Measurements from ENCODE around the gene LEFTY2.

- TF ChIP-seq TCF12 (IDR thresholded peaks at IDR 0.05) (no peak), RCOR1 (IDR thresholded peaks at IDR 0.05; ENCODE audit: low read length) (no peak), CTCF (IDR thresholded peaks at IDR 0.05) (no peak), RAD21 (IDR thresholded peaks at IDR 0.05; ENCODE audit: low read length) (no peak), TAF1 (IDR thresholded peaks at IDR 0.05; ENCODE audit: borderline replicate concordance, low read depth, low read length) (no peak), POLR2AphosphoS5 (IDR thresholded peaks at IDR 0.05; ENCODE audit: low read depth, low read length) (no peak), USF2 (IDR thresholded peaks at IDR 0.05; ENCODE audit: borderline replicate concordance, low read depth, low read length) (no peak), YY1 (IDR thresholded peaks at IDR 0.05; ENCODE audit: low read depth) (no peak), ZBTB33 (IDR thresholded peaks at IDR 0.05; ENCODE audit: borderline replicate concordance, low read depth) (no peak), MXI1 (IDR thresholded peaks at IDR 0.05; ENCODE audit: low read depth, low read length) (no peak), FOXJ3 (CRISPR knock-in tag; IDR thresholded peaks at IDR 0.05) (no peak)
These were observed 52.6 kb downstream of the LEFTY2 start for GRCh38 chr1:225888289-225888897.

Data from SK-N-SH (cell line).